Spinal cord (tissue), 10 donors: ENCODE data around the gene HS6ST3. TPM values are rescaled to one million over a fixed set of nuclear protein-coding genes. Genes with fewer than 3 reads are reported as not detected.

Source experiments
- DNase-seq, 6 donors: peaks; one replicate each; pipeline versions ENCODE4 v3.0.0 to v3.0.0-alpha.2; 2013 to 2015; ENCODE audit warnings: low spot score in 6 of 6, low read depth in 4 of 6
- H3K27ac ChIP-seq: one replicate; pipeline ENCODE4 v1.5.1; 2013; ENCODE audit warnings: low read depth, low read length, control low read depth
- H3K27me3 ChIP-seq: one replicate; pipeline ENCODE4 v1.6.1; 2013; ENCODE audit warnings: low read length; ENCODE audit not compliant: control insufficient read depth, insufficient read depth
- H3K36me3 ChIP-seq: one replicate; pipeline ENCODE4 v1.6.1; 2013; ENCODE audit warnings: low read length; ENCODE audit not compliant: control insufficient read depth, insufficient read depth
- H3K4me1 ChIP-seq: one replicate; pipeline ENCODE4 v1.6.1; 2013; ENCODE audit warnings: low read length; ENCODE audit not compliant: control insufficient read depth, insufficient read depth
- H3K4me3 ChIP-seq: one replicate; pipeline ENCODE4 v1.5.1; 2013; ENCODE audit warnings: low read depth, low read length, control low read depth
- H3K9me3 ChIP-seq: one replicate; pipeline ENCODE4 v1.6.1; 2013; ENCODE audit warnings: low read length; ENCODE audit not compliant: control insufficient read depth, insufficient read depth
- WGBS: methylation state at CpG from one replicate; pipeline ENCODE4 v1.1.5; 2013; ENCODE audit warnings: missing lambda C conversion rate; ENCODE audit not compliant: insufficient coverage; 5-methylcytosine and 5-hydroxymethylcytosine counted together
- polyA plus RNA-seq, 2 donors: library from polyadenylated mRNA; unstranded; fragments of 120-200 nt; gene quantifications; one replicate each; pipeline ENCODE4 v1.2.1, GENCODE V29; 2013; ENCODE audit not compliant: insufficient read length in 2 of 2
- total RNA-seq, 2 donors: library from RNA; depleted of rRNA in 1 of 2; stranded (reverse); fragments of 120-200 nt in 1 of 2; fragments of >200 nt in 1 of 2; gene quantifications; one replicate each; pipeline versions ENCODE4 v1.2.3 to v1.2.4, GENCODE V29; 2013 to 2014
- donor health status: healthy.

HS6ST3 gene
- total and polyA plus RNA-seq, 4 donors = 7.7 to 36.2 (median 23.7) TPM

- Histone ChIP-seq H3K27me3 (no peaks in the 10 kb centered on the region), H3K36me3 (no peaks in the 10 kb centered on the region), H3K27ac (no peak overlapping the region), H3K4me3 (no peak overlapping the region), H3K9me3 (no peaks in the 10 kb centered on the region), H3K4me1 (no peaks in the 10 kb centered on the region)
- 78% methylated on average over 4 of the region's 4 CpGs for WGBS
- DNase-seq = no peak
Observed at GRCh38 chr13:96218475-96218874, 128.6 kb downstream of the HS6ST3 start.

GRCh38 chr13:96221471-96221870 lies 131.6 kb downstream of the HS6ST3 start:
- no peak for DNase-seq
- Histone ChIP-seq H3K4me3 (no peak overlapping the region), H3K27ac (no peak overlapping the region), H3K4me1 (no peaks in the 10 kb centered on the region), H3K36me3 (no peaks in the 10 kb centered on the region), H3K27me3 (no peaks in the 10 kb centered on the region), H3K9me3 (no peaks in the 10 kb centered on the region)

- WGBS = 90% methylated on average over 2 of the region's 5 CpGs
- Histone ChIP-seq H3K4me1 (no peaks in the 10 kb centered on the region), H3K4me3 (no peak overlapping the region), H3K9me3 (no peaks in the 10 kb centered on the region), H3K36me3 (no peaks in the 10 kb centered on the region), H3K27ac (no peak overlapping the region), H3K27me3 (no peaks in the 10 kb centered on the region)
- DNase-seq = no peak
Observed at GRCh38 chr13:96223231-96223630, 133.3 kb downstream of the HS6ST3 start.

- WGBS = no CpG with 5 or more reads among the region's 2 CpGs
- Histone ChIP-seq H3K36me3 (no peaks in the 10 kb centered on the region), H3K27ac (no peak overlapping the region), H3K4me1 (no peaks in the 10 kb centered on the region), H3K27me3 (no peaks in the 10 kb centered on the region), H3K4me3 (no peak overlapping the region), H3K9me3 (no peaks in the 10 kb centered on the region)
- no peak for DNase-seq
Observed at GRCh38 chr13:96229356-96229755, 139.4 kb downstream of the HS6ST3 start.

- DNase-seq = peak in 1 of 6 donors; percentile 21
- Histone ChIP-seq H3K27me3 (no peaks in the 10 kb centered on the region), H3K4me3 (no peak overlapping the region), H3K9me3 (no peaks in the 10 kb centered on the region), H3K36me3 (no peaks in the 10 kb centered on the region), H3K4me1 (no peaks in the 10 kb centered on the region), H3K27ac (no peak overlapping the region)
- WGBS = 56% methylated on average over 1 of the region's 5 CpGs
Observed at GRCh38 chr13:96238241-96238640, 148.3 kb downstream of the HS6ST3 start.

- Histone ChIP-seq H3K27ac (no peak overlapping the region), H3K4me1 (no peaks in the 10 kb centered on the region), H3K4me3 (no peak overlapping the region), H3K9me3 (no peaks in the 10 kb centered on the region), H3K27me3 (no peaks in the 10 kb centered on the region), H3K36me3 (no peaks in the 10 kb centered on the region)
- DNase-seq = no peak
- WGBS = 86% methylated on average over 1 of the region's 5 CpGs
Observed at GRCh38 chr13:96238861-96239260, 149.0 kb downstream of the HS6ST3 start.

- H3K36me3 ChIP-seq = no peaks in the 10 kb centered on the region
- no peak overlapping the region for H3K4me3 ChIP-seq
- no CpG with 5 or more reads among the region's 1 CpG for WGBS
- no peak for DNase-seq
- no peaks in the 10 kb centered on the region for H3K27me3 ChIP-seq
- no peaks in the 10 kb centered on the region for H3K9me3 ChIP-seq
- H3K27ac ChIP-seq = no peak overlapping the region
- H3K4me1 ChIP-seq = no peaks in the 10 kb centered on the region
Observed at GRCh38 chr13:96243376-96243775, 153.5 kb downstream of the HS6ST3 start.

- no peaks in the 10 kb centered on the region for H3K9me3 ChIP-seq
- H3K4me1 ChIP-seq = no peaks in the 10 kb centered on the region
- WGBS = no CpG with 5 or more reads among the region's 2 CpGs
- H3K36me3 ChIP-seq = no peaks in the 10 kb centered on the region
- H3K27ac ChIP-seq = no peak overlapping the region
- no peaks in the 10 kb centered on the region for H3K27me3 ChIP-seq
- no peak for DNase-seq
- no peak overlapping the region for H3K4me3 ChIP-seq
Observed at GRCh38 chr13:96248103-96248502, 158.2 kb downstream of the HS6ST3 start.

GRCh38 chr13:96248996-96249395 lies 159.1 kb downstream of the HS6ST3 start:
- no peaks in the 10 kb centered on the region for H3K27me3 ChIP-seq
- no peak overlapping the region for H3K4me3 ChIP-seq
- no peaks in the 10 kb centered on the region for H3K36me3 ChIP-seq
- no peaks in the 10 kb centered on the region for H3K4me1 ChIP-seq
- no peaks in the 10 kb centered on the region for H3K9me3 ChIP-seq
- no peak for DNase-seq
- no peak overlapping the region for H3K27ac ChIP-seq
- WGBS = 100% methylated on average over 1 of the region's 1 CpG

GRCh38 chr13:96252903-96253302 lies 163.0 kb downstream of the HS6ST3 start:
- 94% methylated on average over 2 of the region's 4 CpGs for WGBS
- no peak overlapping the region for H3K27ac ChIP-seq
- H3K9me3 ChIP-seq = no peaks in the 10 kb centered on the region
- H3K27me3 ChIP-seq = no peaks in the 10 kb centered on the region
- no peak for DNase-seq
- no peaks in the 10 kb centered on the region for H3K4me1 ChIP-seq
- no peak overlapping the region for H3K4me3 ChIP-seq
- no peaks in the 10 kb centered on the region for H3K36me3 ChIP-seq
